Fibroblast of skin of back (primary cell): ENCODE measurements around the gene PGAM2.

Experiments
- DNase-seq: peaks from one replicate; pipeline ENCODE4 v3.0.0-alpha.2; 2013

Gene PGAM2

DNA sequence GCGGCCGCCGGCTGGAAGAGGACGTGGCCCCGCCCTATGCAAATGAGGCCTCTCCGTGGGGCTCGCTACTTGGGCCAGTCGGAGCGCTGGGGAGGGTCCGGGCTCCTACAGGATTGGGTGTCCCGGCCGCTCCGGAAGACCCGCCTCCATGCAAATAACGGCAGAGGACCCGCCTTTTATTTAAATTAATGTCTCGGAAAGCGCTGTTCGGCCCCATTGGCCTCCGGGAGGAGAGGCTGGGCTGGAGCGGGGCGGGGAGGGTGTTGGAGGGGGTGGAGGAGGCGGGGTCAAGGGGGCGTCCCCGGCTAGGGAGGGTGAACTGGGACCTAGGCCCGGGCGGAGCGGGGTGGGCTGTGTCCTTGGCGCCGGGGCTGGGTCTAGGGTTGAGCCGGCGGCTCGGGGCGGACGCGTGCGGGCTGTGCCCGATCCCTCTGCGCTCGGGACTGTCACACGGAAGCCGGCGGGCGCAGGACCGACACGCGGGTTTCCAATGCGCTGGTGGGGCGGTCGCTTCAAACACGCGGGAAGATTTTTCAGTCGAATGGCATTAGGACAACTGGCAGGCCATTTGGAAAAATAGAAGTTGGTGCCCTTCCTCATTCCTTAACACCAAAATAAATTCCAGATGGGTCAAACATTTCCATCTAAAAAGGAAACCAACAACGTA, 17.3 kb upstream of the PGAM2 start:
- DNase-seq: peak; percentile 100

DNA sequence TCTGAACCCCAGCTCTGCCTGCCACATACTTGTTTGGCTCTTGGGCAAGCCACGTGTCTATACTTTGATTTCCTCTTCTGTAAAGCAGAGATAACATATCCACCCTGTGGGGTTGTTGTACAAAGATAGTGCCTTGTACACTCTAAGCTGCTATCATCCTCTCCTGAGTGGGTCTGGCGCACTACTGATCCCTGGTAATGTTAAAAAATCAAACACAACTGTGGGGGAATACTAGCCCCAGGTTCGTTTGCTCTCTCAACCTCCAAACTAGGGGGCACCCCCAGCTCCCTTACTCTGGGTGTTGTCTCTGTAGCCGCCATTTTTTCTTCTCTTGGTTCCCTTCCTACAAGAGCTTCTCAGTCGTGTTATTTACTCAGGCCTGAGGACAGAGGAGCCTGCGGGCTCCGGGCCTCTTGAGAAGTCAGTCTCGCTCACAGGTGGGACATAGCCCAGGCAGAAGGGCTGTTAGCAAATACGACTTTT, 15.9 kb upstream of the PGAM2 start:
- no peak for DNase-seq

- DNase-seq: no peak
Measured at GRCh38 chr7:44080686-44081265, 15.4 kb upstream of the PGAM2 start.

- DNase-seq: no peak
Measured at GRCh38 chr7:44080118-44080517, 14.8 kb upstream of the PGAM2 start.

DNA sequence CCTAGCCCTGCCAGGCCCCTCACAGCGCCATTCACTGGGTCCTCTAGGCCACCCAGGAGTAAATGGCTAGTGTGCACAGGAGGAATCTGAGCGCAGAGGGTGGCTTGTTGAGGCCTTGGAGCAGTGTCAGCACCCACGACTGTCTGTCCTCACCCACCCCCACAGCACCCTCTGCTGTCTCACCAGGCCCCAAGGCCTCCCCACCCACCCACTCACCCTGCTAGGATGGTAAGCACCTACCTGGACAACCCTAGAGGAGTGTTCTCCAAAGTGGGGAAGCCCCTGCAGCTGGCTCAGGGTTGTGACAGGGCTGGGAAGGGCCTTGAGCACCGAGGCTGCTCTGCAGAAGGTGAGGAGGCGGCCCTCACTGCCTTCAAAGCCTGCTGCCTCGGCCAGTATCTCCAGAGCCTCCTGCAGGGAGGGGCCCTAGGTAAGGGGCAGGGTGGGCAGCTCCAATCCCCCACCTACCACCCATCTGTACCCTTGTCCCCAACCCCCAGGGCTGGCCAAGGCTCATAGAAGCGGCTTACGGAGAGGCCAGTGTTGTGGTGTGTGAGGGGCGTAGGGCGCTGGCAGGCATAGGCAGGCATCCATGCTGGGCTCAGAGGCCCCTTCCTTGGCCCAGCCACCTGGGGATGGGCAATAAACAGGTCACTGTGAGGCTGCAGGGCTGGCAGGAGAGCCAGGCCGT, 14.1 kb upstream of the PGAM2 start:
- no peak for DNase-seq

DNA sequence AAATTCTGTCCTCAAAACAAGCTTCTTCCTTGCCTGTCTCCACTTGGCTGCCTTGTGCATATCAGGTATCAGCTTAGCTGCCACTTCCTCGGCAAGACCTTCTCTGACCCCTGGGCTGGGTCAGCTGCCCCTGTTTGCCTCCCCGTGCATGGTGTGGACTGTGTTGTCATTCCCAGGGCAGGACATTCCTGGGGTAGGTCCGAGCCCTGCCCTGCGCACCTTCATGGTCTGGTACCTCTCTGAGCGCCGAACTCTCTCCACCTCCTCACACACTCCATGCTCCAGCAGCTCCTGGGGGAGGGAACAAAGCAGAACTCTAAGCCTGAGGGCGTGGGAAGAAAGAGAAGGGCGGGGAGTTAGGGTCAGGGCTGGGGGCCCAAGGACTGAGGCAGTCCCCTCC, 13.2 kb upstream of the PGAM2 start:
- no peak for DNase-seq

DNA sequence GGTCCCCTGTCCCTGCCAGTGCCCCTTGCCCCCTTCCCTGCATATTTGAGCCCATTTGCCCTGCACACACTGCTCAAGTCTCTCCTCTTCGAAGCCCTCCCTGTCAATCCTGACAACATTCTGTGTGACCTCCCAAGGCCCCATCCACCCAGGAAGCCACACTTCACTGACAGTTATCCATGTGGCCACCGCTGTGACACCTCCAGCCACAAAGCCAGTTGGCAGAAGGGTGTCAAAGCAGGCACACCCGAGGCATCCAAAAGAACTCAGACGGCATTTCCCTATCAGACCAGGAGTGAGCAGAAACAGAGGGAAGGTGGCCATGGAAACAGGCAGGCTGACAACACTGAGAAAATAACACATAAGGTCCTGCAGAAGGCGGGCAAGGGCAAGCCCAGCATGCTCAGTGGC, 12.3 kb upstream of the PGAM2 start:
- no peak for DNase-seq

DNA sequence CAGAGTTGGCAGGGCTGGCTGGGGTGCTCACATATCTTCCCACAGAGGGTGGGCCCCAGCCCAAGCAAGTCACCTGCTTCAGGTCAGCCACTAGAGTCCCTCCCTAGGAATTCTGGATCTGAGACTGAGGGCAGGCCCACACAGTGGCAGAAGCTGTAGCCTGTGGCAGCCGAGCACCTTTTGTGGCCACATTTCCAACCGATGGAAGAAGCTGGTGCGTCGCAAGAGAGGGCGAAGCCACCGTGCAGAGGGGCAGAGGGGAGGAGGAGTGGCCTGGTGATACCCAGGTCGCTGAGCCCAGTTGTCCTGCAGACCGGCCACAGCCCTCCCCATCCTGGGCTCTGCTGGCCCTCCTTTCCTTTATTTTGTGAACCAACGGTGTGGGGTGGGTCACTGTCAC, 11.7 kb upstream of the PGAM2 start:
- DNase-seq: no peak

GRCh38 chr7:44076101-44076895, 10.9 kb upstream of the PGAM2 start:
- no peak for DNase-seq

DNA sequence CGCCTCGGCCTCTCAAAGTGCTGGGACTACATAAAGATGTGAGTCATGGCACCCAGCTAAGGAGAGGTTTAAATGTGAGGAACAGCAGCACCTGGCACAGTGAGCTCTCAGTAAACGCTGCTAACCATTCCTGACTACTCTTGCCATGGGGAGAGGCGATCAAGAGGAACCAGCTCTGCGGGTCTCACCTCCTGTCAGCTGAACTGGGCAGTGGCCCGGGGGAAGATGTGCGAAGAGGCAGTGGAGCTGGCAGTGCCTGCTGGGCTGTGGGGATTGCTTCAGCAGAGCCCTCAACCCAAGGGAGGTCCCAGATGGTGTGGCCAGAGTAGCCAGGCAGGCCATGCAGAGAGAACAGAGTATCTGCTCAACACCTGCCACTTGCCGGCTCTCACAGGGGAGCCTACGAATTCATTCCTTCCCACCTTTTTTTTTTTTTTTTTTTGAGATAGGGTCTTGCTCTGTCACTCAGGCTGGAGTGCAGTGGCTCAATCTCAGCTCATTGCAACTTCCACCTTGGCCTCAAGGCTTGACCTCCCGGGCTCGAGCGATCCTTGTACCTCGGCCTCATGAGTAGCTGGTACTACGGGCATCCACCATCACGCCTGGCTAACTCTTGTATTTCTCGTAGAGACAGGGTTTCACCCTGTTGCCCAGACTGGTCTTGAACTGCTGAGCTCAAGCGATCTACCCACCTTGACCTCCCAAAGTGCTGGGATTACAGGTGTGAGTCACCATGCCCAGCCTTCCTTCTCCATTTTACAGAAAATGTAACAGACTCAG, 10.1 kb upstream of the PGAM2 start:
- no peak for DNase-seq

DNA sequence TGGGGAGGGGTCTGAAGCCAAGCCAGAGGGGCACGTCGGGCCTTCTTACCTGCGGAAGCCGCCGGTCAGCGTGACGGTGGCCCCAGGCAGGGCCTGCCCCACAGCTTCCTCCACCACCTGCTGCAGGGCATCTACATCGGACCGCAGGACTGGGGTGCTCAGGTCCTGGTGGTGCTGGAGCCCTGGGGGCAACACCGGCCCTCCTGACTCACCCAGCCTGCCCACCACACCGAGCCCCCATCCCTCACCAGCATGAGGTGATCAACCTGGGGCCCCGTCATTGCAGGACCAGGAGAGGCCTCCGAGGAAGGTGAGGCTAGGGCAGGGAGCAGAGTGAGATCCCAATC, 9.0 kb upstream of the PGAM2 start:
- no peak for DNase-seq

GRCh38 chr7:44073664-44074348, 8.4 kb upstream of the PGAM2 start:
- DNase-seq: peak; percentile 61

DNA sequence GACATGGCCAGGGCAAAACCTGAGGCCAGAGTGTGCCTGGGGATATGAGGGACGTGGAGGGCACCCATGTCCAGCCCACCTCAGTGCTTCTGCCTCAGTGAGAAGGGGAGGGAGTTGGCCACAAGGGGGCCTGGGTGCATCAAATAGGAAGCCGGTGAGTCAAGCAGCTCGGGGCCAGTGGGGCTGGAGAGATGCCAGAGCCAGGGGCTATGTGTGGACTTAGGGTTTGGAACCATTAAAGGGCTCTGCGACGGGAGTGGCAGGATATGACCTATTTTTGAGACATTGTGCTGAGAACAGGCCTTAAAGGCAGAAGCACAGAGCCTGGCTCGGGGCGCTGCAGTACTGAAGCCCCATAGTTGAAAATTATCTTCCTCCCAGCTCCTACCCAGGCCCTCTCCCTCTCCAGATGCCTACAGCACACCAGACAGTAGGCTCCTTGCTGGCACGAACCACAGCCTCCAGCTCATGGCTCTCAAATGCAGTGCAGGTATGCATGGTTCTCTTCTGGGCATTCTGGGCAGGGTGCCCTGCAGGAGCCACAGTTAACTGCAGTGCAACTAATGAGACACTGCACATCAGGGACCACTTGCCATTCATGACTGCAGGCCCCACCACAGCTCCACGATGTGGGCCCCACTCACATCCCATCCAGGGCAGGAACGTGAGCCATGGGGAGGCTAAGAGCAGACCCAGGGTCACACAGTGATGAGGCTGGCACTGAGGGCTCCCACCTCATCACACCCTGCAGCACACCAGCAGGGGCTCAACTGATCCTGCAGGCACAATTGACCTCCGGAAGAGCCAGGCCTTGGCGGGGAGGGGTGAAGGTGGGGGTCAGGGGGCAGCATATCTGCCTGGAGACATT, 7.2 kb upstream of the PGAM2 start:
- DNase-seq: peak; percentile 91

GRCh38 chr7:44071726-44072363, 6.5 kb upstream of the PGAM2 start:
- DNase-seq: no peak

GRCh38 chr7:44068054-44068453, 2.7 kb upstream of the PGAM2 start:
- DNase-seq: no peak

GRCh38 chr7:44067064-44067951, 1.9 kb upstream of the PGAM2 start:
- no peak for DNase-seq

- DNase-seq: no peak
Measured at GRCh38 chr7:44066494-44067063, 1.2 kb upstream of the PGAM2 start.

DNA sequence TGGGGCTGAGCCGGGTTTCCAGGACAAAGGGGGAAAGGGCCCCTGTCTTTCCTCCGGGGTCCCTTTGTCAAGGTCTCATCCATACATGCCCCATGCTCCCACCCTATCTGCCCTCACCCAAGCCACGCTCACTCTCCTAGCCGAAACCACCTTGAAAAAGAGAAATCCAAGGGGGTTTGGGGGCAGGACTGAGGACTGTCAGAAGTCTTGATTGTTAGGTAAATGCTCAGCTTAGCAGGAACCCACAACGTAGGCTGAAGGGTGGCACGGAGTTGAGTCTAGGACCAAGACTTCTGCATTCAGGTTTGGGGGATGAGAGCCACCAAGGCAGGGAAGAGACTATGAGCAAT, 719 bp upstream of the PGAM2 start:
- DNase-seq: no peak
